Vagina (tissue), 2 donors: ENCODE data around the gene METTL25B. TPM values are rescaled to one million over a fixed set of nuclear protein-coding genes. Genes with fewer than 3 reads are reported as not detected.

Source experiments
- DNase-seq, 2 donors: peaks; one replicate each; pipeline ENCODE4 v3.0.0-alpha.2; 2017; ENCODE audit errors: extremely low spot score in 2 of 2
- H3K27ac ChIP-seq: fragments of 200-600 bp; sonication (generic); one replicate; pipeline ENCODE4 v1.5.1; 2019
- H3K27me3 ChIP-seq: fragments of 200-600 bp; sonication (generic); one replicate; pipeline ENCODE4 v1.5.1; 2019
- H3K36me3 ChIP-seq, 2 donors: fragments of 200-600 bp; sonication (generic); one replicate each; pipeline ENCODE4 v1.5.1; 2017 to 2019
- H3K4me1 ChIP-seq: fragments of 200-600 bp; sonication (generic); one replicate; pipeline ENCODE4 v1.5.1; 2019
- H3K4me3 ChIP-seq, 2 donors: fragments of 200-600 bp; sonication (generic); 1 replicate in 1 of 2; 2 replicates in 1 of 2; pipeline ENCODE4 v1.5.1; 2016 to 2019
- H3K9me3 ChIP-seq: fragments of 200-600 bp; sonication (generic); one replicate; pipeline ENCODE4 v1.5.1; 2019
- CTCF ChIP-seq, 3 experiments: fragments of 450-650 bp in 2 of 3; fragments of 200-600 bp in 1 of 3; sonication (generic) in 1 of 3; IDR thresholded peaks; one replicate each; pipeline ENCODE4 v1.5.1; 2017 to 2019; ENCODE audit warnings: antibody characterized with exemption in 3 of 3, mild to moderate bottlenecking in 2 of 3, moderate library complexity in 2 of 3
- POLR2A ChIP-seq, 2 donors: fragments of 450-650 bp; IDR thresholded peaks; one replicate each; pipeline ENCODE4 v1.6.1; 2017; ENCODE audit warnings: antibody characterized with exemption in 2 of 2, mild to moderate bottlenecking in 2 of 2, moderate library complexity in 2 of 2
- POLR2AphosphoS5 ChIP-seq, 2 donors: sonication (generic); formaldehyde crosslinking; IDR thresholded peaks; one replicate each; pipeline ENCODE4 v1.9.0; 2017; ENCODE audit warnings: antibody characterized with exemption in 2 of 2, mild to moderate bottlenecking in 2 of 2, low read depth in 1 of 2; ENCODE audit not compliant: insufficient read depth in 1 of 2
- intact Hi-C: fragments of 100-400 bp; cut with DNase I; formaldehyde crosslinking; loops from one replicate; pipeline ENCODE4 v1.15.1; 2023
- total RNA-seq: library from RNA; depleted of rRNA; stranded (reverse); fragments of >200 nt; gene quantifications from one replicate; pipeline ENCODE4 v1.2.3, GENCODE V29; 2016

The METTL25B gene
- total RNA-seq, 1 donor from 2014 or later: 17.7 TPM

DNA sequence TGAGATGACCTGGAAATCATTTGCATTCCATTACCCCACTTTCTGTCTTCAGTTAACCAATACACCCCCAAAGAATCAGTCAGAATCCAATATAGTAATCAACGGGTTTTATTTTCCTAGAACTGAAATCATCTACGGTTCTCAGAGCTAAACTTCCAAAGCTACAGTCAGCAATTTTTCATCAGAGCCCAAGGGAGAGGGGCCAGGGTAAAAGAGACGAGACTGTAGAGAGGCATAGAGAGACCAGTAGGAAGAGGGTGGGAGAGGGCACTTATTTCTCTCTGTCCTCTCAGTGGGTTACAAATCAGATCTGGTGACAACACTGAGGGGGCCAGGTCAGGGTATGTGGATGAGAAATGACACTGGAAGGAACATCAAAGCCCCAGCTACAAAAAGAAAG is 13.7 kb downstream of the METTL25B start:
- DNase-seq: no peak
- intact Hi-C loops: no loop called here
- Histone ChIP-seq H3K4me1 (peaks cover 44% of the 10 kb centered on the region), H3K4me3 (peak overlapping the region in 1 of 2 donors; percentile 55), H3K27me3 (no peaks in the 10 kb centered on the region), H3K36me3 (peaks cover 0 to 39% of the 10 kb centered on the region in 2 donors), H3K9me3 (no peaks in the 10 kb centered on the region), H3K27ac (peak overlapping the region; percentile 80)
- TF ChIP-seq POLR2A (IDR thresholded peaks at IDR 0.05) (no peak), CTCF (IDR thresholded peaks at IDR 0.05) (no peak), POLR2AphosphoS5 (IDR thresholded peaks at IDR 0.05; ENCODE audit: insufficient read depth in 1 of 2, low read depth in 1 of 2) (no peak)

DNA sequence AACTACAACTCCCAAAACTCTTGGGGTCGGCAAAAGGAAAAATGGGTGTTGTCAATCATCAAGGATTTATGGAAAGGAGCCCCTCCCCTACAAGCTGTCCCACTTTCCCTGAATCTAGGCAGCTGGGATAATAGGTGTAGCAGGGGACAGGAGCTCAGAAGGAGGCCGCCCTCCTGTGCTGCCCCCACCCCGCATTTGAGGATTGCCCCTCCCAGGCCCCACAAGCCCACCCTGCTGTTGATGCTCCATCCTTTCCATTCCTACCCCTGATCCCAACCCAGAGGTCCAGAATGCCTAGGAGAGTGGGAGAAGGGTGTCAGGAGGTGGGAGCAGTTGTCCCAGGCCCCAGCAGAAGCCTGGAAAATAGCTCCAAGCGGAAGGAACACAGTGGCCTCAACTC is 14.5 kb downstream of the METTL25B start:
- intact Hi-C loops: no loop called here

GRCh38 chr1:156743367-156744302 is 15.4 kb downstream of the METTL25B start:
- H3K27ac ChIP-seq: no peak overlapping the region
- no peaks in the 10 kb centered on the region for H3K9me3 ChIP-seq
- H3K36me3 ChIP-seq: peaks cover 0 to 33% of the 10 kb centered on the region in 2 donors
- intact Hi-C loops: no loop called here
- peaks cover 59% of the 10 kb centered on the region for H3K4me1 ChIP-seq
- TF ChIP-seq CTCF (IDR thresholded peaks at IDR 0.05) (no peak), POLR2AphosphoS5 (IDR thresholded peaks at IDR 0.05; ENCODE audit: insufficient read depth in 1 of 2, low read depth in 1 of 2) (no peak), POLR2A (IDR thresholded peaks at IDR 0.05) (no peak)
- no peak for DNase-seq
- H3K27me3 ChIP-seq: no peaks in the 10 kb centered on the region
- no peak overlapping the region for H3K4me3 ChIP-seq

More for the DNA sequence above, 14.5 kb downstream of the METTL25B start:
- H3K36me3 ChIP-seq: peaks cover 0 to 35% of the 10 kb centered on the region in 2 donors
- H3K27me3 ChIP-seq: no peaks in the 10 kb centered on the region
- H3K4me3 ChIP-seq: no peak overlapping the region
- DNase-seq: no peak
- TF ChIP-seq CTCF (IDR thresholded peaks at IDR 0.05) (no peak), POLR2AphosphoS5 (IDR thresholded peaks at IDR 0.05; ENCODE audit: insufficient read depth in 1 of 2, low read depth in 1 of 2) (no peak), POLR2A (IDR thresholded peaks at IDR 0.05) (no peak)
- no peaks in the 10 kb centered on the region for H3K9me3 ChIP-seq
- no peak overlapping the region for H3K27ac ChIP-seq
- peaks cover 51% of the 10 kb centered on the region for H3K4me1 ChIP-seq

DNA sequence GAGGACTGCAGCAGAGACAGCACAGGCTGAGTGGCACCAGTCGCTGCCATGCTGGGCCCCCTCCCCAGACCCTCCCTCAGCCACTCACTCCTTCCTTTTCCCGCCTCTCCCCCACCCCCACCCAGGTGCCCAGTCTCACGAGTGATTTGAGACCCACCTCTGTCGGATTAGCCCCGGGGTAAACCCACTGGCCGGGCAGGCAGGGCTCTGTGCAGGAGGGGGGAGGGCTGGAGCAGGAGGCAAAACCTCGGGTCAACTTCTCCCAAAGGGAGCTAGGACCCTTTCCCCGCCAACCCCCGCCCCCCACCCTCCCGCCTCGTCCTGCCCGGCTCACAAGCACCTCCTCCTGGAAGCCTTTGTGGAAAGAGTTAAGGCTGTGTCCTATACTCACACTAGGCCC is 16.1 kb downstream of the METTL25B start:
- H3K9me3 ChIP-seq: no peaks in the 10 kb centered on the region
- intact Hi-C loops: no loop called here
- TF ChIP-seq POLR2AphosphoS5 (IDR thresholded peaks at IDR 0.05; ENCODE audit: insufficient read depth in 1 of 2, low read depth in 1 of 2) (no peak), POLR2A (IDR thresholded peaks at IDR 0.05) (no peak), CTCF (IDR thresholded peaks at IDR 0.05) (no peak)
- DNase-seq: no peak
- peaks cover 62% of the 10 kb centered on the region for H3K4me1 ChIP-seq
- peaks cover 0 to 33% of the 10 kb centered on the region in 2 donors for H3K36me3 ChIP-seq
- no peaks in the 10 kb centered on the region for H3K27me3 ChIP-seq
- H3K4me3 ChIP-seq: no peak overlapping the region
- no peak overlapping the region for H3K27ac ChIP-seq
